Hepatocyte (in vitro differentiated cells): Measurements from ENCODE around the gene RTBDN.
A peak's percentile ranks its signal among the peaks of the same experiment; 100 is the strongest.

ENCODE experiments used
- CTCF ChIP-seq: fragments of 200-600 bp; sonication (generic); IDR thresholded peaks from 2 replicates; pipeline ENCODE4 v1.5.1; 2016; ENCODE audit warnings: antibody characterized with exemption, mild to moderate bottlenecking; ENCODE audit not compliant: poor library complexity
- EZH2 ChIP-seq: fragments of 200-600 bp; sonication (generic); IDR thresholded peaks from 2 replicates; pipeline ENCODE4 v1.6.1; 2016; ENCODE audit warnings: antibody characterized with exemption, mild to moderate bottlenecking, borderline replicate concordance

- TF ChIP-seq CTCF (peak; percentile 87), EZH2 (no peak)
These were observed 38.0 kb downstream of the RTBDN start for GRCh38 chr19:12796146-12797071.
